Liver (tissue), 9 donors: ENCODE data around the gene ANKRD53. TPM values are rescaled to one million over a fixed set of nuclear protein-coding genes. Genes with fewer than 3 reads are reported as not detected.

Source experiments
- DNase-seq: peaks from one replicate; pipeline ENCODE4 v3.0.0-alpha.2; 2017; ENCODE audit warnings: low spot score
- H3K27ac ChIP-seq, 2 donors: one replicate each; pipeline ENCODE4 v1.7.0; 2013; ENCODE audit warnings: inconsistent platforms in 2 of 2, low read length in 2 of 2, control low read depth in 1 of 2, low read depth in 1 of 2, mild to moderate bottlenecking in 1 of 2
- H3K27me3 ChIP-seq, 4 donors: one replicate each; pipeline versions ENCODE4 v1.6.1 to v1.7.0; 2013; ENCODE audit warnings: low read length in 3 of 4, inconsistent platforms in 1 of 4, mild to moderate bottlenecking in 1 of 4, moderate library complexity in 1 of 4; ENCODE audit not compliant: control insufficient read depth in 4 of 4, insufficient read depth in 4 of 4
- H3K36me3 ChIP-seq, 4 donors: one replicate each; pipeline versions ENCODE4 v1.6.1 to v1.7.0; 2013; ENCODE audit warnings: low read length in 3 of 4, mild to moderate bottlenecking in 3 of 4, low read depth in 1 of 4, moderate library complexity in 1 of 4; ENCODE audit not compliant: control insufficient read depth in 4 of 4, insufficient read depth in 3 of 4
- H3K4me1 ChIP-seq, 4 donors: one replicate each; pipeline versions ENCODE4 v1.6.1 to v1.7.0; 2013; ENCODE audit warnings: low read length in 3 of 4, mild to moderate bottlenecking in 3 of 4, moderate library complexity in 1 of 4; ENCODE audit not compliant: control insufficient read depth in 4 of 4, insufficient read depth in 4 of 4
- H3K4me3 ChIP-seq, 3 donors: one replicate each; pipeline versions ENCODE4 v1.6.1 to v1.7.0; 2013; ENCODE audit warnings: low read length in 3 of 3, control low read depth in 1 of 3, low read depth in 1 of 3, mild to moderate bottlenecking in 1 of 3
- H3K9ac ChIP-seq, 2 donors: one replicate each; pipeline ENCODE4 v1.7.0; 2013; ENCODE audit warnings: low read length in 2 of 2, mild to moderate bottlenecking in 2 of 2, moderate library complexity in 2 of 2, control low read depth in 1 of 2, low read depth in 1 of 2
- H3K9me3 ChIP-seq, 4 donors: one replicate each; pipeline versions ENCODE4 v1.6.1 to v1.7.0; 2013; ENCODE audit warnings: low read length in 3 of 4; ENCODE audit not compliant: control insufficient read depth in 4 of 4
- ATF3 ChIP-seq: IDR thresholded peaks from 2 replicates; pipeline ENCODE4 v1.6.1; 2016; ENCODE audit warnings: antibody characterized with exemption
- CTCF ChIP-seq: fragments of 150-350 bp; IDR thresholded peaks from 2 replicates; pipeline ENCODE4 v1.5.1; 2017; ENCODE audit warnings: improper control_type of control experiment, low read depth, low read length; ENCODE audit not compliant: missing input control
- EGR1 ChIP-seq, 2 donors: IDR thresholded peaks; 2 replicates each; pipeline ENCODE4 v1.6.1; 2016 to 2018; ENCODE audit warnings: antibody characterized with exemption in 2 of 2, low read depth in 2 of 2
- FOXA2 ChIP-seq: IDR thresholded peaks from 2 replicates; pipeline ENCODE4 v1.6.1; 2016; ENCODE audit warnings: antibody characterized with exemption
- GABPA ChIP-seq, 2 donors: IDR thresholded peaks in 1 of 2; conservative IDR thresholded peaks in 1 of 2; 2 replicates each; pipeline ENCODE4 v1.6.1; 2016; ENCODE audit warnings: antibody characterized with exemption in 2 of 2, mild to moderate bottlenecking in 1 of 2, moderate library complexity in 1 of 2
- HNF4G ChIP-seq: IDR thresholded peaks from 2 replicates; pipeline ENCODE4 v1.6.1; 2016; ENCODE audit warnings: antibody characterized with exemption
- JUND ChIP-seq, 2 donors: IDR thresholded peaks; 2 replicates each; pipeline ENCODE4 v1.6.1; 2016; ENCODE audit warnings: antibody characterized with exemption in 2 of 2
- MAX ChIP-seq: IDR thresholded peaks from 2 replicates; pipeline ENCODE4 v1.6.1; 2016; ENCODE audit warnings: antibody characterized with exemption
- NR2F2 ChIP-seq: IDR thresholded peaks from 2 replicates; pipeline ENCODE4 v1.6.1; 2016; ENCODE audit warnings: antibody characterized with exemption
- RAD21 ChIP-seq, 2 donors: IDR thresholded peaks; 2 replicates each; pipeline ENCODE4 v1.6.1; 2016; ENCODE audit warnings: antibody characterized with exemption in 2 of 2, mild to moderate bottlenecking in 2 of 2
- REST ChIP-seq: IDR thresholded peaks from 2 replicates; pipeline ENCODE4 v1.6.1; 2016; ENCODE audit warnings: antibody characterized with exemption, mild to moderate bottlenecking
- RXRA ChIP-seq, 2 donors: IDR thresholded peaks; 2 replicates each; pipeline ENCODE4 v1.6.1; 2017 to 2018; ENCODE audit warnings: antibody characterized with exemption in 2 of 2, mild to moderate bottlenecking in 1 of 2
- SP1 ChIP-seq: IDR thresholded peaks from 2 replicates; pipeline ENCODE4 v1.6.1; 2018; ENCODE audit warnings: antibody characterized with exemption, mild to moderate bottlenecking
- TAF1 ChIP-seq: conservative IDR thresholded peaks from 2 replicates; pipeline ENCODE4 v1.6.1; 2016; ENCODE audit warnings: antibody characterized with exemption, mild to moderate bottlenecking
- YY1 ChIP-seq: IDR thresholded peaks from 2 replicates; pipeline ENCODE4 v1.6.1; 2016; ENCODE audit warnings: antibody characterized with exemption, mild to moderate bottlenecking
- WGBS: extraction: QIAGEN DNeasy Blood & Tissue Kit; methylation state at CpG from one replicate; pipeline ENCODE4 v1.1.7; 2013; 5-methylcytosine and 5-hydroxymethylcytosine counted together
- polyA plus RNA-seq, 2 donors: library from polyadenylated mRNA; stranded (reverse) in 1 of 2; unstranded in 1 of 2; fragments of 200-250 nt in 1 of 2; fragments of >200 nt in 1 of 2; fragmentation: Nextera tagmentation in 1 of 2; extraction: Ambion mirVana in 1 of 2; gene quantifications; one replicate each; pipeline versions ENCODE4 v1.2.1 to v1.2.3, GENCODE V29; 2013 to 2015
- total RNA-seq, 2 donors: library from RNA; depleted of rRNA; stranded (reverse); fragments of >200 nt; gene quantifications; one replicate each; pipeline ENCODE4 v1.2.3, GENCODE V29; 2014
- TF ChIP-seq, protein P1 (sequence below): IDR thresholded peaks from 2 replicates; pipeline ENCODE4 v1.6.1; 2016; ENCODE audit warnings: antibody characterized with exemption
- donor health status: healthy.
- donor health status: healthy.
- donor health status: healthy.
- donor health status: healthy.
- donor health status: healthy.

Gene ANKRD53
- total and polyA plus RNA-seq, 4 donors, result 0.29 to 0.50 (median 0.39) TPM

GRCh38 chr2:70966681-70967080 is 11.7 kb upstream of the ANKRD53 start (continued):
- no peak for TF ChIP-seq EGR1 (IDR thresholded peaks at IDR 0.05; ENCODE audit: low read depth in 2 of 2)
- no peak for TF ChIP-seq FOXA2
- TF ChIP-seq MAX, result no peak
- TF ChIP-seq NR2F2, result no peak
- no peak for TF ChIP-seq RAD21 (IDR thresholded peaks at IDR 0.05)
- TF ChIP-seq JUND (IDR thresholded peaks at IDR 0.05), result no peak
- no peak for TF ChIP-seq CTCF

GRCh38 chr2:70967189-70967588 is 11.2 kb upstream of the ANKRD53 start:
- TF ChIP-seq MAX (no peak), CTCF (no peak), RAD21 (IDR thresholded peaks at IDR 0.05) (no peak)
- Histone ChIP-seq H3K36me3 (no peaks in the 10 kb centered on the region), H3K4me3 (no peak overlapping the region), H3K9ac (no peak overlapping the region), H3K4me1 (peaks cover 0 to 8% (median under 1%) of the 10 kb centered on the region in 4 donors), H3K9me3 (no peaks in the 10 kb centered on the region), H3K27me3 (peaks cover 3 to 11% (median 7%) of the 10 kb centered on the region in 4 donors), H3K27ac (no peak overlapping the region)
- no peak for DNase-seq
- 61% methylated on average over 4 of the region's 4 CpGs for WGBS

GRCh38 chr2:70974592-70974991 is 3.8 kb upstream of the ANKRD53 start:
- Histone ChIP-seq H3K4me1 (peaks cover 0 to 17% (median 13%) of the 10 kb centered on the region in 4 donors), H3K9me3 (no peaks in the 10 kb centered on the region), H3K27me3 (no peaks in the 10 kb centered on the region), H3K27ac (no peak overlapping the region), H3K36me3 (no peaks in the 10 kb centered on the region), H3K9ac (no peak overlapping the region), H3K4me3 (no peak overlapping the region)
- 98% methylated on average over 3 of the region's 3 CpGs for WGBS
- DNase-seq, result no peak
- TF ChIP-seq HNF4G (no peak), SP1 (no peak), YY1 (no peak), ATF3 (no peak), REST (no peak), CTCF (no peak), TAF1 (no peak), FOXA2 (no peak), GABPA (IDR thresholded peaks at IDR 0.05 in 1 of 2, conservative IDR thresholded peaks at IDR 0.05 in 1 of 2) (no peak), RXRA (IDR thresholded peaks at IDR 0.05) (no peak), NR2F2 (no peak), MAX (no peak), EGR1 (IDR thresholded peaks at IDR 0.05; ENCODE audit: low read depth in 2 of 2) (no peak), JUND (IDR thresholded peaks at IDR 0.05) (no peak)
- TF ChIP-seq, protein P1, sequence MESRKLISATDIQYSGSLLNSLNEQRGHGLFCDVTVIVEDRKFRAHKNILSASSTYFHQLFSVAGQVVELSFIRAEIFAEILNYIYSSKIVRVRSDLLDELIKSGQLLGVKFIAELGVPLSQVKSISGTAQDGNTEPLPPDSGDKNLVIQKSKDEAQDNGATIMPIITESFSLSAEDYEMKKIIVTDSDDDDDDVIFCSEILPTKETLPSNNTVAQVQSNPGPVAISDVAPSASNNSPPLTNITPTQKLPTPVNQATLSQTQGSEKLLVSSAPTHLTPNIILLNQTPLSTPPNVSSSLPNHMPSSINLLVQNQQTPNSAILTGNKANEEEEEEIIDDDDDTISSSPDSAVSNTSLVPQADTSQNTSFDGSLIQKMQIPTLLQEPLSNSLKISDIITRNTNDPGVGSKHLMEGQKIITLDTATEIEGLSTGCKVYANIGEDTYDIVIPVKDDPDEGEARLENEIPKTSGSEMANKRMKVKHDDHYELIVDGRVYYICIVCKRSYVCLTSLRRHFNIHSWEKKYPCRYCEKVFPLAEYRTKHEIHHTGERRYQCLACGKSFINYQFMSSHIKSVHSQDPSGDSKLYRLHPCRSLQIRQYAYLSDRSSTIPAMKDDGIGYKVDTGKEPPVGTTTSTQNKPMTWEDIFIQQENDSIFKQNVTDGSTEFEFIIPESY, result no peak
